Gastrocnemius medialis (tissue), 4 donors: Measurements from ENCODE around the gene GAS7. TPM values are rescaled to one million over a fixed set of nuclear protein-coding genes. Genes with fewer than 3 reads are reported as not detected.

ENCODE experiments used
- ATAC-seq, 2 donors: fragments of 150-250 bp; one replicate each; pipeline ENCODE4 v1.9.1; 2016
- DNase-seq, 2 donors: peaks; one replicate each; pipeline ENCODE4 v3.0.0-alpha.2; 2019
- H3K27ac ChIP-seq, 4 donors: fragments of 200-600 bp; sonication (generic); 1 replicate in 1 of 4; 2 replicates in 3 of 4; pipeline ENCODE4 v1.5.1; 2016 to 2018; ENCODE audit warnings: mild to moderate bottlenecking in 2 of 4, moderate library complexity in 1 of 4
- H3K27me3 ChIP-seq, 3 donors: fragments of 200-600 bp; sonication (generic) in 2 of 3; 1 replicate in 1 of 3; 2 replicates in 2 of 3; pipeline versions ENCODE4 v1.5.1 to v1.6.0; 2016 to 2019; ENCODE audit warnings: mild to moderate bottlenecking in 1 of 3, moderate library complexity in 1 of 3
- H3K36me3 ChIP-seq, 2 donors: fragments of 200-600 bp; sonication (generic) in 1 of 2; one replicate each; pipeline ENCODE4 v1.5.1; 2017 to 2018
- H3K4me1 ChIP-seq, 2 donors: fragments of 200-600 bp; sonication (generic) in 1 of 2; one replicate each; pipeline ENCODE4 v1.5.1; 2016 to 2017; ENCODE audit warnings: mild to moderate bottlenecking in 2 of 2
- H3K4me3 ChIP-seq, 4 donors: fragments of 200-600 bp; sonication (generic) in 3 of 4; 1 replicate in 1 of 4; 2 replicates in 3 of 4; pipeline ENCODE4 v1.5.1; 2016 to 2019; ENCODE audit warnings: mild to moderate bottlenecking in 2 of 4
- H3K9me3 ChIP-seq, 3 donors: fragments of 200-600 bp; sonication (generic) in 2 of 3; 1 replicate in 1 of 3; 2 replicates in 2 of 3; pipeline ENCODE4 v1.5.1; 2016 to 2019
- POLR2A ChIP-seq, 2 donors: fragments of 450-650 bp; IDR thresholded peaks; one replicate each; pipeline ENCODE4 v1.6.1; 2017; ENCODE audit warnings: antibody characterized with exemption in 2 of 2, mild to moderate bottlenecking in 2 of 2, moderate library complexity in 2 of 2
- in situ Hi-C, 4 donors: fragments of 200-750 bp; cut with MboI; loops; one replicate each; pipeline versions ENCODE4 v1.15.0 to v1.8.0; 2017; ENCODE audit warnings: low sequenced_read_pairs in 4 of 4
- intact Hi-C: fragments of 100-400 bp; cut with DNase I; formaldehyde crosslinking; loops from one replicate; pipeline ENCODE4 v1.15.1; 2023; ENCODE audit warnings: low total_unique reads
- total RNA-seq, 4 donors: library from RNA; depleted of rRNA; stranded (reverse); fragments of >200 nt; gene quantifications; one replicate each; pipeline versions ENCODE4 v1.1.0 to v1.2.3, GENCODE V29; 2016
- TF ChIP-seq, protein P1 (sequence below), 5 experiments: fragments of 450-650 bp in 3 of 5; fragments of 200-600 bp in 2 of 5; sonication (generic) in 2 of 5; IDR thresholded peaks in 4 of 5; conservative IDR thresholded peaks in 1 of 5; 1 replicate in 4 of 5; 2 replicates in 1 of 5; pipeline ENCODE4 v1.5.1; 2016 to 2019; ENCODE audit warnings: antibody characterized with exemption in 5 of 5, mild to moderate bottlenecking in 3 of 5, moderate library complexity in 3 of 5

GAS7 gene
- total RNA-seq, 4 donors from 2014 or later: 5.8 to 7.1 (median 6.1) TPM

DNA sequence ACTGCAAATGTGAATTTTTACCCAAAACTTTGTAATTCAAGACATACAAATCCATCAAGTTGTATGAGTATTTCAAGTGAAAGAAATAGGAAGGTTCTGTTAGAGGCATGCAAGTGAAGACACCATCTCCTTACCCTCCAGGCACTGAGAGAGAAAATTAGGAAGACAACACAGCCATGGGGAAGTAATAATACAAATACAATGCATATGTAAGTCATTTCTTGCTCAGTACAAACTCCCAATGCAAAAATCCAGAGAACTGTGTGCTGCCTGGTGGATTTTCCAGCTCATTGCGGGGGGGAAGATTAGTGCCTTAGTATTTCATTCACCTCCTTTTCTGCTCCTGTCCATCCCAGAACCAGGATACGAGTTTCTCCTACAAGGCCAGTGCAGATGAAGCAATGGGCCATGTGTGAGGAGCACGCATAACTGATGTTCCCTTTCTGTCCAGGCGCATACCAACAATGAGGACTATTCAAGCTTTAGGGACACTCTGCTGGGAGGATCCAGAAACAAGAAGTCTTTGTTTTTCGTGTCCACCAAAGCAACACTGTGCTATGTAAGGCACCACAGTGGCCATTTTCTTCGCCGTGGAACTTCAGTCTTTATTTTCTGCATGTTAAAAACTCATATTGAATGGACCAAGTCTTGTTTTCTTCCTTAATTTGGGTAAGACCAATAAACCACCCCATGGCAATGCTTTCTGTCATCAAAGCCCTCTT is 149.6 kb downstream of the GAS7 start:
- Histone ChIP-seq H3K27ac (no peak overlapping the region), H3K27me3 (no peaks in the 10 kb centered on the region), H3K4me1 (no peaks in the 10 kb centered on the region), H3K36me3 (no peaks in the 10 kb centered on the region), H3K9me3 (no peaks in the 10 kb centered on the region), H3K4me3 (no peak overlapping the region)
- TF ChIP-seq POLR2A (IDR thresholded peaks at IDR 0.05): no peak
- TF ChIP-seq, protein P1, sequence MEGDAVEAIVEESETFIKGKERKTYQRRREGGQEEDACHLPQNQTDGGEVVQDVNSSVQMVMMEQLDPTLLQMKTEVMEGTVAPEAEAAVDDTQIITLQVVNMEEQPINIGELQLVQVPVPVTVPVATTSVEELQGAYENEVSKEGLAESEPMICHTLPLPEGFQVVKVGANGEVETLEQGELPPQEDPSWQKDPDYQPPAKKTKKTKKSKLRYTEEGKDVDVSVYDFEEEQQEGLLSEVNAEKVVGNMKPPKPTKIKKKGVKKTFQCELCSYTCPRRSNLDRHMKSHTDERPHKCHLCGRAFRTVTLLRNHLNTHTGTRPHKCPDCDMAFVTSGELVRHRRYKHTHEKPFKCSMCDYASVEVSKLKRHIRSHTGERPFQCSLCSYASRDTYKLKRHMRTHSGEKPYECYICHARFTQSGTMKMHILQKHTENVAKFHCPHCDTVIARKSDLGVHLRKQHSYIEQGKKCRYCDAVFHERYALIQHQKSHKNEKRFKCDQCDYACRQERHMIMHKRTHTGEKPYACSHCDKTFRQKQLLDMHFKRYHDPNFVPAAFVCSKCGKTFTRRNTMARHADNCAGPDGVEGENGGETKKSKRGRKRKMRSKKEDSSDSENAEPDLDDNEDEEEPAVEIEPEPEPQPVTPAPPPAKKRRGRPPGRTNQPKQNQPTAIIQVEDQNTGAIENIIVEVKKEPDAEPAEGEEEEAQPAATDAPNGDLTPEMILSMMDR (IDR thresholded peaks at IDR 0.05 in 4 of 5, conservative IDR thresholded peaks at IDR 0.05 in 1 of 5): no peak
- in situ Hi-C loops: loop anchor here in 1 of 4 donors (25.0 kb wide), 1 partner anchor 89 kb away; no protein-coding TSS in a partner anchor
- ATAC-seq (no peak), DNase-seq (no peak)
- intact Hi-C loops: no loop called here

- no peaks in the 10 kb centered on the region for H3K9me3 ChIP-seq
- no peak overlapping the region for H3K4me3 ChIP-seq
- no peak for DNase-seq
- H3K27ac ChIP-seq: no peak overlapping the region
- TF ChIP-seq, protein P1 (IDR thresholded peaks at IDR 0.05 in 4 of 5, conservative IDR thresholded peaks at IDR 0.05 in 1 of 5): no peak
- no peak for TF ChIP-seq POLR2A (IDR thresholded peaks at IDR 0.05)
- ATAC-seq: no peak
- H3K36me3 ChIP-seq: no peaks in the 10 kb centered on the region
- no peaks in the 10 kb centered on the region for H3K27me3 ChIP-seq
- in situ Hi-C loops (loop anchor here in 1 of 4 donors (25.0 kb wide), 1 partner anchor 90 kb away; no protein-coding TSS in a partner anchor), intact Hi-C loops (no loop called here)
- H3K4me1 ChIP-seq: no peaks in the 10 kb centered on the region
Measured at GRCh38 chr17:10046786-10047785, 151.3 kb downstream of the GAS7 start.

- no peak overlapping the region for H3K27ac ChIP-seq
- in situ Hi-C loops: loop anchor here in 1 of 4 donors (25.0 kb wide), 1 partner anchor 91 kb away; no protein-coding TSS in a partner anchor
- intact Hi-C loops: no loop called here
Measured at GRCh38 chr17:10045871-10046658, 152.3 kb downstream of the GAS7 start.

More at GRCh38 chr17:10045871-10046658, 152.3 kb downstream of the GAS7 start:
- H3K27me3 ChIP-seq: no peaks in the 10 kb centered on the region
- ATAC-seq (no peak), DNase-seq (no peak)
- no peak overlapping the region for H3K4me3 ChIP-seq
- no peak for TF ChIP-seq POLR2A (IDR thresholded peaks at IDR 0.05)
- TF ChIP-seq, protein P1 (IDR thresholded peaks at IDR 0.05 in 4 of 5, conservative IDR thresholded peaks at IDR 0.05 in 1 of 5): no peak
- no peaks in the 10 kb centered on the region for H3K36me3 ChIP-seq
- H3K9me3 ChIP-seq: no peaks in the 10 kb centered on the region
- no peaks in the 10 kb centered on the region for H3K4me1 ChIP-seq
